Body of pancreas (tissue), 4 donors: ENCODE results near the gene POLR1A. TPM values are rescaled to one million over a fixed set of nuclear protein-coding genes. Genes with fewer than 3 reads are reported as not detected.

Experiments used
- ATAC-seq: fragments of 150-250 bp; one replicate; pipeline ENCODE4 v1.9.1; 2016
- DNase-seq, 4 donors: peaks; one replicate each; pipeline ENCODE4 v3.0.0-alpha.2; 2019
- H3K27ac ChIP-seq, 4 donors: fragments of 200-600 bp; sonication (generic); 1 replicate in 3 of 4; 2 replicates in 1 of 4; pipeline versions ENCODE4 v1.5.1 to v1.6.1; 2016 to 2019; ENCODE audit warnings: mild to moderate bottlenecking in 1 of 4, mixed read lengths in 1 of 4, moderate library complexity in 1 of 4
- H3K27me3 ChIP-seq, 2 donors: fragments of 200-600 bp; sonication (generic); one replicate each; pipeline ENCODE4 v1.6.0; 2016; ENCODE audit warnings: mild to moderate bottlenecking in 1 of 2
- H3K36me3 ChIP-seq, 2 donors: fragments of 200-600 bp; sonication (generic); replicated peaks in 1 of 2; 2 replicates each; pipeline ENCODE4 v1.5.1; 2016; ENCODE audit warnings: low read depth in 2 of 2; ENCODE audit not compliant: insufficient read depth in 1 of 2
- H3K4me1 ChIP-seq: fragments of 200-600 bp; sonication (generic); one replicate; pipeline ENCODE4 v1.6.0; 2016
- H3K4me3 ChIP-seq, 2 donors: fragments of 200-600 bp; sonication (generic); 1 replicate in 1 of 2; 2 replicates in 1 of 2; pipeline ENCODE4 v1.5.1; 2016 to 2019
- H3K9me3 ChIP-seq, 3 donors: fragments of 200-600 bp; sonication (generic); 1 replicate in 2 of 3; 2 replicates in 1 of 3; pipeline ENCODE4 v1.5.1; 2016
- POLR2A ChIP-seq, 3 donors: fragments of 450-650 bp; IDR thresholded peaks; one replicate each; pipeline ENCODE4 v1.6.1; 2016; ENCODE audit warnings: antibody characterized with exemption in 3 of 3, mild to moderate bottlenecking in 2 of 3
- WGBS, 2 donors: methylation state at CpG; one replicate each; pipeline ENCODE4 v1.1.5; 2017; 5-methylcytosine and 5-hydroxymethylcytosine counted together
- intact Hi-C: fragments of 100-400 bp; cut with DNase I; formaldehyde crosslinking; loops from one replicate; pipeline ENCODE4 v1.15.1; 2023
- total RNA-seq, 2 donors: library from RNA; depleted of rRNA; stranded (reverse); fragments of >200 nt; gene quantifications; one replicate each; pipeline ENCODE4 v1.1.0, GENCODE V29; 2016
- TF ChIP-seq, protein P1 (sequence below), 7 experiments: fragments of 450-650 bp in 4 of 7; fragments of 200-600 bp in 3 of 7; sonication (generic) in 3 of 7; IDR thresholded peaks; one replicate each; pipeline ENCODE4 v1.5.1; 2016 to 2019; ENCODE audit warnings: antibody characterized with exemption in 7 of 7

Gene POLR1A
- total RNA-seq, 2 donors from 2014 or later = 18.7 to 36.6 TPM

DNA sequence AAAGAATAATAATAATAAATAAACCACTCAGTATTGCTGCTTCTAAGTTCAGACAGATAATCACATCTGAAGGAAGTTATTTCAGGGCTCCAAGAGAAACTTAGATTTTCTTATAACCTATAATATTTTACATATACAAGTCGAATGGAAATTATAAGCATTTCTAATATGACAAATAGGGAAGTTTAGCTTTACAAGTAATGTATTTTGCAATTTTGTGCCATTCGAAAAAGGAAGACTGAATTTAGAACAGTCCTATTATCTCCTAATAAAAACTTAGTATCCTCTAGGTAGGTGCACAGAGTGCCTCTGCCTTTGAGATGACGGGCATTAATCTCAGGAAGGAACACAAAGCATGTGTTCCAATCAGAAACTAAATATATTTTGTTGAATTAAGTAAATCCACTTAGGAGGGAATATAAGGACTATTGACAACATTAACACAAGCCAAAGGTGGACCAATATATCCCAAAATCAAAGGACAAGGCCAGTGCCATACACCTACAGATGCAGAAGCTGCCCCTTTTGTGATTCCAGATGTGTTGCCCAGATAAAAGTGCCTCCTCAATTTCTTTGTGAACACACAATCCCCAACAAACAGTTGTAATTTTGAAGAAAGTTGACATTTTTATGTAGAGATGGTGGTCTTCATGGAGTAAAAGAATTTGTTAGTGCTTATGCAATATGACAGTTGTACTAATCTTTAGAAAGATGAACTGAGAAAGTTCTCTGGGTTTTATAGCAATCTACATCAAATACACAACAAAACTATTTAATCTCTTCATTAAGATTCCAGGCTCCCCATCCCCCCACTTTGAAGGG is 37.0 kb upstream of the POLR1A start:
- TF ChIP-seq, protein P1, sequence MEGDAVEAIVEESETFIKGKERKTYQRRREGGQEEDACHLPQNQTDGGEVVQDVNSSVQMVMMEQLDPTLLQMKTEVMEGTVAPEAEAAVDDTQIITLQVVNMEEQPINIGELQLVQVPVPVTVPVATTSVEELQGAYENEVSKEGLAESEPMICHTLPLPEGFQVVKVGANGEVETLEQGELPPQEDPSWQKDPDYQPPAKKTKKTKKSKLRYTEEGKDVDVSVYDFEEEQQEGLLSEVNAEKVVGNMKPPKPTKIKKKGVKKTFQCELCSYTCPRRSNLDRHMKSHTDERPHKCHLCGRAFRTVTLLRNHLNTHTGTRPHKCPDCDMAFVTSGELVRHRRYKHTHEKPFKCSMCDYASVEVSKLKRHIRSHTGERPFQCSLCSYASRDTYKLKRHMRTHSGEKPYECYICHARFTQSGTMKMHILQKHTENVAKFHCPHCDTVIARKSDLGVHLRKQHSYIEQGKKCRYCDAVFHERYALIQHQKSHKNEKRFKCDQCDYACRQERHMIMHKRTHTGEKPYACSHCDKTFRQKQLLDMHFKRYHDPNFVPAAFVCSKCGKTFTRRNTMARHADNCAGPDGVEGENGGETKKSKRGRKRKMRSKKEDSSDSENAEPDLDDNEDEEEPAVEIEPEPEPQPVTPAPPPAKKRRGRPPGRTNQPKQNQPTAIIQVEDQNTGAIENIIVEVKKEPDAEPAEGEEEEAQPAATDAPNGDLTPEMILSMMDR (IDR thresholded peaks at IDR 0.05) = no peak
- TF ChIP-seq POLR2A (IDR thresholded peaks at IDR 0.05) = no peak
- 53 to 63% methylated on average over 3 of the region's 3 CpGs for WGBS, 2 donors
- Histone ChIP-seq H3K4me3 (no peak overlapping the region), H3K4me1 (no peaks in the 10 kb centered on the region), H3K9me3 (no peaks in the 10 kb centered on the region), H3K27ac (no peak overlapping the region), H3K27me3 (no peaks in the 10 kb centered on the region), H3K36me3 (peaks cover 17 to 26% of the 10 kb centered on the region in 2 donors)
- DNase-seq = no peak
- intact Hi-C loops = no loop called here
- no peak for ATAC-seq

DNA sequence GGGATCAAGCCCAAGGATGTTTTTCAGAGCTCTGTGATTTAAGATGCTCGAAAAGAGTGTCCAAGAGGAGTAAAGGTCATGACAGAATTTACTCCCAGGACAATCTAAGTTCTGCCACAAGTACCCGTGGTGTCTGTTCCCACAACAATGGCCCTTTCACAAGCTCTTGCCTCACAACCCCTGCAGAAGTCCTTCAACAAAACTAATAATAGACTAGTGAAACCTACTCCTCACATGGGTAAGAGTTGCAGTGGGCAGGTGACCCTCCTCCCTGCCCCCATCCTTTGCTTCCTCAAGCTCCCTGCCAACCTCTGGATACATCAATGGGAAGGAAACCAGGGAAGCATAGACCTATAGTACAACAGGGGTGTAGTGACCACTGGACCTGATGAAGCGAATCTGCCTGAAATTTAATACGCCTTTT is 35.3 kb upstream of the POLR1A start:
- Histone ChIP-seq H3K4me3 (no peak overlapping the region), H3K4me1 (peaks cover 9% of the 10 kb centered on the region), H3K27ac (no peak overlapping the region), H3K27me3 (no peaks in the 10 kb centered on the region), H3K9me3 (no peaks in the 10 kb centered on the region), H3K36me3 (peaks cover 20 to 24% of the 10 kb centered on the region in 2 donors)
- no peak for TF ChIP-seq POLR2A (IDR thresholded peaks at IDR 0.05)
- TF ChIP-seq, protein P1 (IDR thresholded peaks at IDR 0.05) = no peak
- intact Hi-C loops = no loop called here
- no peak for ATAC-seq
- DNase-seq = no peak
- 73 to 76% methylated on average over 4 of the region's 4 CpGs for WGBS, 2 donors

DNA sequence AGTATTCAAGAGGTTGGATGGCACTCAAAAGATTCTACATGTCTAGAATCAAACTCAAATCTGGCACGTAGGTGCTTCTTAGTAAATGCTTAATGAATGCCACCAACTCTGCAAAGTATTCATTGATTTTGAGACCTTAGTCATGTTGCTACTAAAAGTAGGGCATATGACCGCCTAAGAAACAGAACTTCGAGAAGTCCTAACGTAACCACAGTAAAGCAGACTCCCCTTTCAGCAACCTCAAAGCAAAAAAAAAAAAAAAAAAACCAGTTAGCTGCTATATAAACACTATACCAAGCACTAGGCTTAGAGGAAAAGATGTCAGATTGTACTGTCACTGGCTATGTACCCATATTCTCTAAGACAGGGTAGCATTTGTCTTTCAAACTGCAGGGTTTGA is 34.3 kb upstream of the POLR1A start:
- H3K27ac ChIP-seq = no peak overlapping the region
- ATAC-seq (no peak), DNase-seq (no peak)
- 90 to 94% methylated on average over 4 of the region's 4 CpGs for WGBS, 2 donors
- intact Hi-C loops = no loop called here
- H3K27me3 ChIP-seq = no peaks in the 10 kb centered on the region
- no peaks in the 10 kb centered on the region for H3K9me3 ChIP-seq
- TF ChIP-seq POLR2A (IDR thresholded peaks at IDR 0.05) = no peak
- H3K4me1 ChIP-seq = peaks cover 19% of the 10 kb centered on the region
- H3K36me3 ChIP-seq = peaks cover 20 to 26% of the 10 kb centered on the region in 2 donors
- H3K4me3 ChIP-seq = no peak overlapping the region

DNA sequence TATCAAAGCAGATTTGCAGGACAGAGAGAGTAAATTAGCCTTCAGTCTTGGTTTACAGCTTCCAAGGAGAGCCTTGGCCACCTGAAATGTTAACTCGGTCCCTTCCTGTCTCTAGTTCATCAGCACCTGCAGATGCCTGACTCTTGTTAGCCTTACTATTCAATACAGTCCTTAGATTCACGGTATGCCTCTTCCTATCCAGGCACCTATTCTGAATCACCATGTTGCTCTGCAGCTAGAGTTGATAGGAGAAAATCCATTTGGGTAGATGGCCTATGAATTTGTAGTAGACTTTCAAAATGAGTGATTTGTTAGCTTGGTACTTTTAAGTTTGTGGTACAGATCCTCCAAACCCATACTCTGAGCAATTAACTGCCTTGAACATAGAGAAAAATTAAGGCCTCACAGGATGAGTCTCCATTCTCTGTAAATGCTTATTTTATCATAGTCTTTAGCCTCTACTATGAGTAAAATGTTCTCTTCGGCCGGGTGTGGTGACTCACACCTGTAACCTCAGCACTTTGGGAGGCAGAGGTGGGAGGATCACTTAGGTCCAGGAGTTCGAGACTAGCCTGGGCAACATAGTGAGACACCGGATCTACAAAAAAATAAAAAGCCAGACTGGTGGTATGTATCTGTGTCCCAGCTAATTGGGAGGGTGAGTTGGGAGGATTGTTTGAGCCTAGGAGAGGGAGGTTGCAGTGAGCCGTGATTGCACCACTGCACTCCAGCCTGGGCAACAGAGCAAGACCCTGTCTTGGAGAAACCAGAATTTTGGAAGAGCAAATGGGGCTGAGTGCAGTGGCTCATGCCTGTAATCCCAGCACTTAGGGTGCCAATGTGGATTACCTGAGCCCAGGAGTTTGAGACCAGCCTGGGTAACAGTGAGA is 33.3 kb upstream of the POLR1A start:
- no peak for DNase-seq
- H3K9me3 ChIP-seq = no peaks in the 10 kb centered on the region
- intact Hi-C loops = no loop called here
- ATAC-seq = no peak
- H3K27me3 ChIP-seq = no peaks in the 10 kb centered on the region
- peaks cover 26 to 29% of the 10 kb centered on the region in 2 donors for H3K36me3 ChIP-seq
- H3K4me3 ChIP-seq = no peak overlapping the region
- TF ChIP-seq POLR2A (IDR thresholded peaks at IDR 0.05) = no peak
- TF ChIP-seq, protein P1 (IDR thresholded peaks at IDR 0.05) = no peak
- 96 to 98% methylated on average over 7 of the region's 7 CpGs for WGBS, 2 donors
- peaks cover 20% of the 10 kb centered on the region for H3K4me1 ChIP-seq
- H3K27ac ChIP-seq = no peak overlapping the region

DNA sequence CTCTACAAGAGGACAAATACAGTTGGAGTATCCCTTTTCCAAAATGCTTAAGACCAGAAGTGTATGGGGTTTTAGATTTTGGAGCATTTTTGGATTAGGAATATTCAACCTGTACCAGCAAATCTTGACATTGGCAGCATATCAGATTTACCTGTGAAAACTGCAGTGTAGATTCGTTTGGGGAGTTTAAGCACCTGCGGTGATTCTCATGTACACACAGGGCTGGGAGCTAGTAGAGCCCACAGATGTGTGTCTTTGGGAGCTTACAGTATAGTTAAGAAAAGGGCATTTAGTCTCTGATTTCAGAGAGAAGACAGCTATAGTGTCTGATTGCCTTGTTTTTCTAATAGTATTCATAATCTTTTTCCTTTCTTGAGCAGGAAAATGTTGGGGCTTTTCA is 30.5 kb upstream of the POLR1A start:
- DNase-seq (peak in 3 of 4 donors; percentile 25 to 61 (median 44)), ATAC-seq (peak; percentile 59)
- intact Hi-C loops = no loop called here
- WGBS, 2 donors = 31 to 41% methylated on average over 2 of the region's 2 CpGs
- H3K36me3 ChIP-seq = peaks cover 33 to 43% of the 10 kb centered on the region in 2 donors
- TF ChIP-seq, protein P1 (IDR thresholded peaks at IDR 0.05) = no peak
- no peak for TF ChIP-seq POLR2A (IDR thresholded peaks at IDR 0.05)
- H3K27me3 ChIP-seq = no peaks in the 10 kb centered on the region
- no peaks in the 10 kb centered on the region for H3K9me3 ChIP-seq
- peak overlapping the region in 3 of 4 donors; percentile 9 to 39 (median 10) for H3K27ac ChIP-seq
- no peak overlapping the region for H3K4me3 ChIP-seq
- H3K4me1 ChIP-seq = peaks cover 20% of the 10 kb centered on the region
